GM12878 (cell line): ENCODE measurements around the gene NUP107.

Experiments
- BCL3 ChIP-seq: IDR thresholded peaks from 2 replicates; pipeline ENCODE4 v1.6.1; 2011; ENCODE audit warnings: borderline replicate concordance, low read depth, mild to moderate bottlenecking, moderate library complexity, low read length; ENCODE audit not compliant: insufficient read depth, poor library complexity, severe bottlenecking
- CTCF ChIP-seq, 3 experiments: IDR thresholded peaks in 2 of 3; conservative IDR thresholded peaks in 1 of 3; 2 replicates each; pipeline ENCODE4 v1.5.1; 2011; ENCODE audit warnings: low read depth in 3 of 3, low read length in 3 of 3, mild to moderate bottlenecking in 3 of 3, control low read depth in 2 of 3, moderate library complexity in 2 of 3, inconsistent platforms in 1 of 3, mixed read lengths in 1 of 3; ENCODE audit not compliant: control insufficient read depth in 2 of 3, insufficient read depth in 1 of 3; ENCODE audit errors: extremely low read depth in 1 of 3
- EZH2 ChIP-seq: IDR thresholded peaks from 2 replicates; pipeline ENCODE4 v1.6.1; 2012; ENCODE audit warnings: low read depth, mild to moderate bottlenecking, control low read depth, inconsistent platforms, low read length, borderline replicate concordance; ENCODE audit not compliant: control insufficient read depth
- HDAC6 ChIP-seq: fragments of 200-600 bp; sonication (generic); IDR thresholded peaks from one replicate; pipeline ENCODE4 v1.8.0; 2017; ENCODE audit warnings: antibody characterized with exemption; ENCODE audit not compliant: unreplicated experiment
- HSF1 ChIP-seq: fragments of 150-350 bp; IDR thresholded peaks from 2 replicates; pipeline ENCODE4 v1.6.1; 2014; ENCODE audit warnings: mild to moderate bottlenecking, low read depth, low read length
- POLR2AphosphoS2 ChIP-seq: IDR thresholded peaks from 2 replicates; pipeline ENCODE4 v1.6.1; 2011; ENCODE audit warnings: low read depth, mild to moderate bottlenecking, low read length, improper control_type of control experiment, moderate library complexity
- ZNF274 ChIP-seq: IDR thresholded peaks from one replicate; pipeline ENCODE4 v1.8.0; 2011; ENCODE audit not compliant: insufficient read length, insufficient read depth

GRCh38 chr12:68673788-68674187, 13.0 kb upstream of the NUP107 start:
- TF ChIP-seq POLR2AphosphoS2 (no peak), EZH2 (no peak), ZNF274 (no peak), HSF1 (no peak), CTCF (IDR thresholded peaks at IDR 0.05 in 2 of 3, conservative IDR thresholded peaks at IDR 0.05 in 1 of 3; ENCODE audit: control insufficient read depth in 2 of 3, extremely low read depth in 1 of 3, insufficient read depth in 1 of 3, low read depth in 3 of 3, low read length in 3 of 3) (no peak), BCL3 (no peak), HDAC6 (no peak)
